Activated naive CD4-positive, alpha-beta T cell treated with anti-CD3 and anti-CD28 coated beads for 36 hours (primary cell): ENCODE results near the gene TTC24. TPM values are rescaled to one million over a fixed set of nuclear protein-coding genes. Genes with fewer than 3 reads are reported as not detected.

ENCODE experiments used
- CTCF ChIA-PET: fragments of 350-600 bp; sonication (Branson Sonifier 250); formaldehyde crosslinking; loops from one replicate; lab custom pipeline; 2021; ENCODE audit warnings: antibody characterized with exemption; lab: Charles Lee
- DNase-seq: peaks from one replicate; pipeline ENCODE4 v3.0.0-alpha.2; 2020
- H3K27ac Mint-ChIP-seq: one replicate; pipeline ENCODE4 v1.8.0; 2021; ENCODE audit warnings: mild to moderate bottlenecking, mixed read lengths
- H3K27me3 Mint-ChIP-seq: one replicate; pipeline ENCODE4 v1.8.0; 2021; ENCODE audit warnings: low read depth, mixed read lengths
- H3K36me3 Mint-ChIP-seq: one replicate; pipeline ENCODE4 v1.8.0; 2021; ENCODE audit warnings: low read depth, mixed read lengths
- H3K4me1 Mint-ChIP-seq: one replicate; pipeline ENCODE4 v1.8.0; 2021; ENCODE audit warnings: low read depth, mixed read lengths
- H3K4me3 Mint-ChIP-seq: one replicate; pipeline ENCODE4 v1.8.0; 2021; ENCODE audit warnings: mild to moderate bottlenecking, moderate library complexity, mixed read lengths
- H3K9me3 Mint-ChIP-seq: one replicate; pipeline ENCODE4 v1.8.0; 2021; ENCODE audit warnings: mixed read lengths
- intact Hi-C: fragments of 100-400 bp; cut with micrococcal nuclease; formaldehyde crosslinking; loops from one replicate; pipeline ENCODE4 v1.15.1; 2023
- total RNA-seq, 2 experiments: library from RNA; stranded (reverse); gene quantifications; one replicate each; pipeline ENCODE4 v1.2.3, GENCODE V29; 2021

TTC24 gene
- total RNA-seq, 2 experiments from 2014 or later = 3.1 to 3.9 TPM

DNA sequence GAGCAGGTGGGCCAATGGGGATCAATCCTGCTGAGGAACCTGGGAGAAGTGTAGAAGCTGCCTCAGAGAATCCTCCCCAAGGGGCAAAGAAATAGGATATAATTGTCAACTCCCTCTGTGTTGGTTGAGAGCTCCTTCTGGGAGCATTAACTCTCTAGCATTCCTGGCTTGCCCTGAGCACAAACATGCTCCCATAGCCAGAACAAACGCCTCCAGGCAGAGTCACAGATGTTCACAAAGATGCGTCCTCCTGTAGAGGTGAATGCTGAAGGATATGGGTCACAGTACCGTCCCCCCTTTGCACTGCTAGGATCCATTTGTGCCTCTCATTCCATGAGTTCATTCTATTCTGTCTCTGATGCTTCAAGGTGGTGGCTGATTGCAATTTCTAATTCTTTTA lies 52.8 kb downstream of the TTC24 start:
- CTCF ChIA-PET = no interaction called here
- H3K9me3 Mint-ChIP-seq = no peaks in the 10 kb centered on the region
- peaks cover 39% of the 10 kb centered on the region for H3K27me3 Mint-ChIP-seq
- no peak for DNase-seq
- intact Hi-C loops = no loop called here
- H3K27ac Mint-ChIP-seq = no peak overlapping the region
- H3K4me3 Mint-ChIP-seq = no peak overlapping the region
- no peaks in the 10 kb centered on the region for H3K36me3 Mint-ChIP-seq
- H3K4me1 Mint-ChIP-seq = no peaks in the 10 kb centered on the region

Other genes starting within 250 kb of the TTC24 start
- 100 to 1,000 TPM; 332 to 349 TPM for gene CCT3, start 241.4 kb upstream of the TTC24 start, total RNA-seq
- under 1 TPM in 1 of 2 experiments, not detected in 1; 0.57 TPM for gene TSACC, start 241.2 kb upstream of the TTC24 start, total RNA-seq
- not detected for gene RHBG, start 210.5 kb upstream of the TTC24 start, total RNA-seq
- gene MEF2D, start 78.9 kb upstream of the TTC24 start, total RNA-seq = 10 to 100 TPM; 28.8 to 32.8 TPM
- 10 to 100 TPM in 1 of 2 experiments, 1 to 10 TPM in 1; 9.4 to 10.6 TPM for gene IQGAP3, start 7.2 kb upstream of the TTC24 start, total RNA-seq
- gene NAXE, start 12.1 kb downstream of the TTC24 start, total RNA-seq = 10 to 100 TPM; 77.4 to 84.6 TPM
- 10 to 100 TPM; 37.5 to 38.3 TPM for gene GPATCH4, start 21.8 kb downstream of the TTC24 start, total RNA-seq
- under 1 TPM; 0.40 to 0.55 TPM for gene HAPLN2, start 39.7 kb downstream of the TTC24 start, total RNA-seq
- gene BCAN, start 62.4 kb downstream of the TTC24 start, total RNA-seq = not detected
- not detected for gene NES, start 97.7 kb downstream of the TTC24 start, total RNA-seq
- gene CRABP2, start 125.9 kb downstream of the TTC24 start, total RNA-seq = under 1 TPM; 0.45 to 0.72 TPM
- gene METTL25B, start 148.7 kb downstream of the TTC24 start, total RNA-seq = 10 to 100 TPM; 35.3 to 35.5 TPM
- gene ISG20L2, start 149.0 kb downstream of the TTC24 start, total RNA-seq = 10 to 100 TPM; 24.8 to 28.7 TPM
- gene MRPL24, start 161.4 kb downstream of the TTC24 start, total RNA-seq = 100 to 1,000 TPM in 1 of 2 experiments, 10 to 100 TPM in 1; 91.1 to 114 TPM
- 100 to 1,000 TPM; 282 to 283 TPM for gene HDGF, start 172.0 kb downstream of the TTC24 start, total RNA-seq
- 10 to 100 TPM; 55.2 to 55.8 TPM for gene PRCC, start 187.8 kb downstream of the TTC24 start, total RNA-seq
- gene SH2D2A, start 237.1 kb downstream of the TTC24 start, total RNA-seq = 100 to 1,000 TPM; 134 to 138 TPM